Activated CD4-positive, alpha-beta T cell treated with anti-CD3 and anti-CD28 coated beads, Interleukin-2, amount 50 U/mL, for 24 hours (primary cell): ENCODE results near the gene SSBP2.
"Not testable (repeated sequence)": the region's sequence is repeated elsewhere in the genome, so short reads cannot be mapped to it uniquely, and the experiment has no call there.

Source experiments
- DNase-seq, 2 donors: peaks; one replicate each; pipeline ENCODE4 v3.0.0-alpha.2; 2020; ENCODE audit warnings: low read depth in 1 of 2, low spot score in 1 of 2

SSBP2 gene

DNA sequence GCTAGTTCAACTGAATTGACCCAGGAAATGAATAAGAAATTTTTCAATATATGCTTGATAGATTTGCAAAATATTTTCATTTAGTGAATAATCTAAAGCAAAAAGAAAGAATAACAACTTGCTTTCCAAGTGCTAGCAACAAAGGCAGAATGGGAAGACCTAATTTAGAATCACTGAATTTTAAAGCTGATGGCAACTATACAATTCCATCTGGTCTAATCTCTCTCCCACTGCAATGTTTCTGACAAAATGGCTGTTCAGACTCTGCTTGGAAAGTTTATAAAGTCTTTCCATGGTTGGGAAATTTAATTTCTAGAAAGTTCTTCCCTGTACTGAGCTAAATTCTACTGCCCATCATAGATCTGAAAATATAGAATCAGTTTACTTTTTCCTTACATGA lies 281.2 kb downstream of the SSBP2 start:
- no peak for DNase-seq

DNA sequence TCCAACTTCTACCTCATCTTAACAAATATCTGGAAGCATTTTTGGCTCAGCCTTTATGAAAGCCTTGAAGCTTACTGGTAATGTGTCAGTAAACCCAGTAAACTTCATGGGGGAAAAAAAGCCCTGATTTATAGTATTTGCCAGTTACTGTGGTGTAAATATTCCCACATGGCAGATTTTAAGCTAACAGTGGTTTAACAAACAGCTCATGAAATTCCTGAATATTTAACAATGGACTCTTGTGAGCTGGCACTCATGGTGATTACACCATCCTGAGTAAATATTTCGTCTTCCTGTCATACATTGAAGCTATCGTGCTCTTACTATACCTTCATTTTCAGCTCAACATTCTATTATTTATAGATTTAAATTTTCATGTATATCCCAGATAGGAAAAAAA lies 300.0 kb downstream of the SSBP2 start:
- DNase-seq: no peak

DNA sequence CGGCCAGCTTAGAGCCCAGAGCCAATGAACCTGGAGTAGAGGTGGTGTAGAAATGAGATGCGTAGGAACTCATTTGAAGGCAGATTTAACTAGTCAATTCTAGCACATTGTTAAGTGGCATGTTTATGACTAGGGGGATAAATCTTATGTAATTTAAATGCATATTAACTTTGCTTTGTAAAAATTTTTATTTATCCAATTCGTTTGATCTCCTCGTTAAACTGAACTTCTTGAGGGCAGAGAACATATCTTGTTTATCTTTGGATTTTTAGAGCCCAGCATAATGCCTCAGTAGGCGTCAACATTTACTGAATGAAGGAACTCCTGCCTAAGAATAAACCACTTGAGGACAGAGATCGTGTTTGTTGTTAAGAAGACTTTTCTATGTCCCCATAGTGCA lies 315.9 kb downstream of the SSBP2 start:
- DNase-seq: no peak

- DNase-seq: no peak
Observed at GRCh38 chr5:81429985-81430384, 320.9 kb downstream of the SSBP2 start.

- DNase-seq: no peak
Observed at GRCh38 chr5:81429363-81429762, 321.5 kb downstream of the SSBP2 start.

DNA sequence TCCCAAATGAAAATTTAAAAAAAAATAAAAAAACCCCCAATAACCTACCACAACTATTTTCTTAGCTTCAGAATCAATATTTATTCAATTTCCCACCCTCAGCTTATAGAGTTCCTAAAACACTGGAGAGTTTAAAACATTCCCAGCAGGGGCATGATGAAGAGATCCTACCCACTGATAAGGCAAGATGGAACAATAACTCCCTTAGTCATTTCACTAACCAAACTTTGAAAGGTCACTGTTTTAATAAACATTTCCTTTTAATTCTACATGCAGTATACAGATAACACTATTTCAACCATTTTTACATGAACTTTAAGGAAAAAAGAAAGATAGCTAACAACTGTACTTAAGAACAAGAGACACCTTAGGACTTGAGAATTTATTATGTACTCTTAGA lies 322.0 kb downstream of the SSBP2 start:
- DNase-seq: no peak

GRCh38 chr5:81428446-81428845 lies 322.5 kb downstream of the SSBP2 start:
- no peak for DNase-seq

- DNase-seq: no peak
Observed at GRCh38 chr5:81427566-81427965, 323.3 kb downstream of the SSBP2 start.

DNA sequence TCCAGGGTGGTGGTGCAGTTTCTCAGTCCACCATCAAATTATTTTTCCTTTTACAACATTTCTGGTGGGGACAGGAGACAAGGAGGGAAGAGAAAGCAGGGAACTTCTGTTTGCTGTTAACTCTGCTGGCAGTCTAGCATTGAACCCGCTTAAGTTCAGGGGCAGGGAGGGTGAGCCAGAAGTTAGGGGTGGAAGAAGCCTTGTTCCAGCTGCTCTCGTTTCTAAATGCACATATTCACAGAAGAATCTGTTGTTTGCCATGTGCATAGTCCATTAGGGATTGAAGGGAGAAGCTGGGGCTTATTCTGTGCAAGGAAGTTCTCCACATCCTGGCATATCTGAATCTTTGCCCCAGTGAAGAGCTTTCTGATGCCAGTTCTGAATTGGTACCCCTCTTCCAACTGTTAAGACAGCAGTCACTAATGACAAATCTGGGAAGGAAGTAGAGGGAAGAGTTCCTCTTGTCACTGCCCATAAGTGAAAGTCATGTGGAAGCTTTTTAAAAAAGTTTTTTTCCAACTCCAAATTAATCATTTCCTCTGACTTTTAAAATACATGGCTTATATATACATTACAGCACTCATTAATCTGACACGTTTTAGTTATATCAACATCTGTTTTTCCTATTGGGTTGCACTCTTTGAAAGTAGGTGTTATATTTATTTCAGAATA lies 324.4 kb downstream of the SSBP2 start:
- no peak for DNase-seq

DNA sequence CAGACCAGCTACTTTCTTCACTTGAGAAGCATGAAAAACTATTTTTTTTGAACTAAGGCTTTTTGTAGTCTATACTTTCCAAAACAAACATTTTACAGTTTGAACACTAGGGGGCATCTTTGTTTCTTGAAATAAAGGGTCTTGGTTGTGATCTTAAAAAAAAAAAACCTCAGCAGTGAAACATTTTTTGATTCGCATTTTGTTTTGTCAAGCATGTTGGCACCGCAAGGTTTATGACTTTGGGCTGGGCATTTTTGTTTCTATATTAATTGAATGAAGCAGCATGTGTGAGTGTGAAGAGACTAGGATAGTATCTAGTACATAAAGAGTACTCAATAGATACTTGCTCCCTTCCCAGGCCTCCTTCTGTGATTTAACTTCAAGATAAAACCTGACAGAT lies 325.3 kb downstream of the SSBP2 start:
- DNase-seq: no peak

DNA sequence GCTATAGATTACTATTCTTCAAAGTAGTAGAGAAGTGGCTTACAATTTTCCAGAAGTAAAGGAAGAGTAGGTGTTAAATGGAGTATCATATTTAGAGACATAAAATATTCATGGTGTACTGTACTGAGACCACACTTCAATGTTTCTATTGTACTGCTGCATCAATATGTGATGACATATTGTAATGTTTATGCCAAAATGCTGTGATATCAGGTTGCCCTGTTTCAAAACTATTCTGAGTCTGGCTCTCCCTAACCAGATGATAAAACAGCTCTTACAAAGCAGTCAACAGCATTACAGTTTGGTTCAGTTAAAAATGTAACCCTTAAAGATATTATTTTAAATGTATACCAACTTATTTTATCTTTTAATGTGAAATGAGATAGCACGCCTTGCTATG lies 326.2 kb downstream of the SSBP2 start:
- no peak for DNase-seq

DNA sequence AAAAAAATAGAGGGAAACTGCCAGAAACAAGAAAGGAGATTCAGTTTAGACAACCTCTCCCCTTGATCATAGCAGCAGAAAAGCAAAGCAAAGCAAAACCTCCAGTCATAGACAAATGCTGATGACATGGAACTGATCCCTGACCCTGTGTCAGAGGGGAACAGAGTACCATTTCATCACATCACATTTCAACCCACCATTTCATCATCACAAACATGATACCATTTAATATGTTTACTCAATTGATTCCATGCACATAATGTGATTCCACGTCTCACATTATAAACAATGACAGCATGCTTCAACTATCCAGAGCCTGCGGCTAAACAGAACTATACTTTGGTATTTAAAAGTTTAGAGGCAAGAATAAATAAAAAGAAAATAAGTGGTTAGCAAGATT lies 328.2 kb downstream of the SSBP2 start:
- DNase-seq: no peak

DNA sequence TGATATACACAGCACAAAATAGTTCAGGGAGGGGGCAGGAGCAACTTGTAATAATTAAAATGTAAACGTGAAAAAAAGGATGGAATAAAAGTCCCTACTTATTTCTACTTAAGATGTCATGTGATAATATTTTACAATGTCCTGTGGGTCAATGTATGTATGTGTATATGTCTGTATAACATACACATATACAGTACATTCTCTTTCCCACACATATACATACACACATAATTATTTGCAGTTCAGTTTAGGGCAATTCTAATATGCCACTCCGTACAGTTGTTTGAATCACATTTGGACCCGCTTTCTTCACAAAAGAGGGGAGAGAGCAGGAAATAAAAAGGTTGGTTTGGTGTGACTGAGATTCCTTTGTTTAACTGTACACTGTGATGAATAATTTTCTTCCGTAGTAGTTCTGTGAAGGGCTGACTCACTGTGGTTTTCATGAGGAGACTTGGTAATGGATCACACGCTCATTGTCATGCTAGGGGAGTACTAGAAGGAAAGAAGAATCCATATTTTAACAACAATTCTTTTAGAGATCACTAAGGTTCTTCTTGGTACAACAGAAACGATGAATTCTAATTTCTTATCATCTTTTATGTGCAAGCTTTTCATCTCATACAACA lies 330.7 kb downstream of the SSBP2 start:
- DNase-seq: peak in 1 of 2 donors; percentile 7

DNA sequence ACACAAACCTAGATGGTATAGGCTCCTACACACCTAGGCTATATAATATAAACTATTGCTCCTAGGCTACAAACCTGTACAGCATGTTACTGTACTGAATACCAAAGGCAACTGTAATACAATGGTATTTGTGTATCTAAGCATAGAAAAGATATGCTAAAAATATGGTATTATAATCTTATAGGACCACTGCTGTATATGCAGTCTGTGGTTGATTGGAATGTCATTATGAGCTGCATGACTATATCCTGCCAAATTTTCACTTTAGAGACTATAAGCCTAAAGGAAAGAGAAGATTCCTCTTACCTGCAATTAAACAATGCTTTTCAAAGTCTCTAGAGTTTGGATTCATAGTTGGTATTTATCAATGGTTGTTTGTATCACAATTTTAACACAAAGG lies 332.3 kb downstream of the SSBP2 start:
- no peak for DNase-seq

GRCh38 chr5:81417052-81417451 lies 333.8 kb downstream of the SSBP2 start:
- no peak for DNase-seq

DNA sequence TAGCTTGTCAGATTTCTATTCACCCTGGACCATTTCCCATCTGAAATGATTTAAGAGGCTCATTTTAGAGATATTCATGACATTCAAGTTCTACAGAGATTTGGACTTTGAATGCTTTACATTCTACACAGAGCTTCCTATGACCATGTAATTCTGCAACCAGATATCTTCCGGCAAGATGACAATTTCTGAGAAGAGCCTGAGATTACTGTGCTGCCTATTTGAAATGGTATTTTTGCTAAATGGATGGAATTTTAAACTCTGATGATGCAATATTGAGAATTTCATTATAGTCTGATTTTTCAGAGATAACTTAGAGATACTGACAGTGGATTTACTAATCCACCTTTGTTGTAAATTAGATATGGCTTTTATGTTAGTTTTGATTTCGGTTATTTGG lies 341.0 kb downstream of the SSBP2 start:
- DNase-seq: no peak

DNA sequence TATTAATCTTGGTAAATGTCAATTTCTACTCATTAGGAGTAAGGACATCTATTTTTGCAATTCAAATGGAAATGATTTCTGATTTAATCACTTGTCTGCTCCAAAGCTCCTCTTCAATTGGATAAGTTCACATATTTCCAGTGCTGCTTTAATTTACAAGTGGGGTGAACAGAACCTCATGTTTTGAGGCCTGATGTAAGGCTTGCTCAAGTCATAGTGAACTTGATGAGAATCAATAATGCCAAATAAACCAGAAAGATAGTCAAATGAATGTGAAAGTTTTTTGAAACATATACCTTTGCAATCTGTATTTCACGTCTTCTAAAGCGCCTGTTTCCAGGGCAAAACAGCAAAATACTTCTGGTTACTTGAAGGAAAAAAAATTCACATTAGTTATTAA lies 341.5 kb downstream of the SSBP2 start:
- DNase-seq: no peak

- no peak for DNase-seq
Observed at GRCh38 chr5:81408496-81408895, 342.4 kb downstream of the SSBP2 start.

DNA sequence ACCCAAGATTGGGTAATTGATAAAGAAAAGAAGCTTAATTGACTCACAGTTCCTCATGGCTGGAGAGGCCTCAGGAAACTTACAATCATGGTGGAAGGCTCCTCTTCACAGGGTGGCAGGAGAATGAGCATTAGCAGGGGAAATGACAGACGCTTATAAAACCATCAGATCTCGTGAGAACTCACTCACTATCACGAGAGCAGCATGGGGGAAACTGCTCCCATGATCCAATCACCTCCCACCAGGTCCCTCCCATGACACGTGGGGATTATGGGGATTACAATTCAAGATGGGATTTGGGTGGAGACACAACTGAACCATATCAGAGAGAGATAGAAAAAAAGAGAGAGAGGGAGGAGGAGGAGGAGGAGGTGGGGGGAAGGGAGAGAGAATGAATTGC lies 343.1 kb downstream of the SSBP2 start:
- not testable (repeated sequence) for DNase-seq

DNA sequence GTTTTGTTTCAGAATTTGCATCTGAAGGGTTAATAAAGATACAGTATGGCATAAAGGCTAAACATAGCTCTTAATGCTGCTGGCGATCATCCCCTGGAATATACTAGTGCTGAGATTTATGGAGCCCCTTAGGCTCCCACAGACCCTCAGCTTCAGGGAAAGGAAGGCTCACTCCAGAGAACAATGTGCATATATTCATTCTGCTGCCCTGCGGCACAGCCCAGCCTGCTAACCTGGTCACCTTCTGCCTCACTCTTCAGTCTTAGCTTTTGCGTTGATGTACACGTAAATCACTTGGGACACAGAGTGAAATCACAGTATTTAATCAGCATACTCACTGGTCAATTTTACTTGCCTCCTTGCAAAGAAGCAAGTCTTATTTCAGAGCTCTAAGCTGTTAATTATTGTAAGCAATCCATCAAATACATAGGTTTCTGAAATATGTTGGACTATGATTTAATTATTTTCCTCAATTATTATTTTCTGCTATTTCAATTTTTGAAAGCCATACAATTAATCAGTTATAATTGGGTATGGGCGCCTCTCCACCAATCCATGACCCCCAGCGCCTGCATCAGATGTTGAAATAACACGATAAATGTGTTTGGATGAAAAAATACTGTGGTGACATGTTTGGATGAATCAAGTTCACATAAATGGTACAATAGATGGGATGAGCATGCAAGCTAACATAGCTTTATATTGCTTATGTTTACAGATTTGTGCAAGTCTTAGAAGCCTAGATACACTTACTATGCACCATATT lies 345.6 kb downstream of the SSBP2 start:
- DNase-seq: no peak

DNA sequence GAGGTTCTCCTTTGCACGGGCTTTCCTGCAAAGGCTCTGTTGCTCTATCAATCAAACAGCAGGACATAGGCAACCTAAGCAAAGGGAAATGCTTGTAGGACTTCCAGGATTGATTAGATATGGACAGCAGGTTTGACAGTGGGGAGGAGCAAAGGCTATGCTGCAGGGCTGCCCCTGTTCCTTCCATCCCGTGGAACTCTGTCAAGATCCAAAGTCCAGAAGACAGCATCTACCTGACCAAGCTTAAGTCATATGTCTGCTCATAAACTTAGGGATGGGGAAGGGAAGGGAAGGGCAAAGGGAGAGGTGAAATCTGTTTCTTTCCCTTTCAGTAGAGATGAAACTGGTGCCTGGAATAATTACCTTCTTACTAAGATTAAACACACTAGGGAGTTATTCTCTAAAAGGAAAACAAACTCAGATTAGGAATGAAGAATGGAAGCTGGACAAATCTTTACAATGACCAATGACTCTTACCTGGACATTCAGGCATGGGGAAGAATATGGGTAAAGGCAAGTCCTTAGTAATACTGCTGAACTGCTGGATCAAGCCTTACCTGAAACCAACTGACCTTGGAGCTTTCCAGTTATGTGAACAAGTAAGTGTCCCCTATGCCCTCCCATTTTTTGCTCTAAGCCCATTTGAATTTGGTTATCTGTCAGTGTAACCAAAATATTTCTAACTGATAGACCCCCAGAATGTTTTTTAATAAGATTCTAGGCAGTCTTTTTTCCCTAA lies 348.5 kb downstream of the SSBP2 start:
- DNase-seq: no peak

DNA sequence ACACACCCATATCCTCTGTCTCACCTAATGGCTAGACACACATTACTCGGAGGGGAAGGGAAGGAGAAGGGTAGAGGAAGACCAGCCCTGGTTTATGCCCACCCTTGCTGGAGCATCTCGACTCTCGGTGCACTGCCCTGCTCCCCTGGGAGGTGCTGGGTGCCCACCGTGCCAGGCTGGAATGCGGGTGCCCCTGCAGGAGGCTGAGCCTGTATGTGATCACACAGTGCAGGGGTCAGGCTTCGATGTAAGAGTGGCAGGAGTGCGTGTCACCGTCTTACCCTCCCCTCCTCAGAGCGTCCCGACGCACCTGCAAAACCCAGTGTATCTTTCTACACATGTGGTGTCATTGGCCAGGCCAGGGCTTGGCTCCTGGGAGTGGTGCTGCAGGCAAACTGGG lies 349.6 kb downstream of the SSBP2 start:
- no peak for DNase-seq
